ENCODE data around the gene CMPK1. TPM values are rescaled to one million over a fixed set of nuclear protein-coding genes. Genes with fewer than 3 reads are reported as not detected.

Gene CMPK1
- total and polyA plus RNA-seq, 2 donors (not counting 3 experiments of a cell fraction or from before 2014, with no cell fraction given) = 16.4 to 79.6 TPM

DNA sequence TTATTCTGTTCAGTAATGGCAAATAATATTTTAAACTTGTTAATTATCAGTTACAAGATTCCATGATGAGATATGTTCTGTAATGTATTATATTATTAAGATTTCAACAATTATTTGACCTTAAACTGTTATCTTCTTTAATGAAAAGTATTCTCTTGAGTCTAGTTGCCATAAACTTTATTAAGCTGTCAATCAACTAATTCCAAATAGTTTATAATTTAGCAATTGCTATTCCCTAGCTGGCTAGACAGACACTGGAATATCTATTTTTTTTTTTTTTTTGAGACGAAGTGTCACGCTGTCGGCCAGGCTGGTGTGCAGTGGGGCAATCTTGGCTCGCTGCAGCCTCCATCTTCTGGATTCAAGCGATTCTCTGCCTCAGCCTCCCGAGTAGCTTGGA is 3.8 kb downstream of the CMPK1 start:
- Histone ChIP-seq H3K4me1 (ENCODE audit: control insufficient read depth, extremely low read depth, insufficient read depth, low read length) (peaks cover 27% of the 10 kb centered on the region), H3K36me3 (ENCODE audit: control insufficient read depth in 2 of 2, extremely low read depth in 1 of 2, insufficient read depth in 2 of 2, low read length in 2 of 2) (no peaks in the 10 kb centered on the region), H3K4me3 (replicated peaks in 1 of 3; ENCODE audit: insufficient read depth in 1 of 3, low read depth in 1 of 3, low read length in 3 of 3) (no peak overlapping the region), H2AFZ (ENCODE audit: low read depth, low read length) (no peak overlapping the region), H3K27me3 (ENCODE audit: control insufficient read depth in 2 of 2, insufficient read depth in 2 of 2, low read length in 2 of 2) (no peaks in the 10 kb centered on the region), H3K4me2 (ENCODE audit: insufficient read depth, low read length) (no peak overlapping the region), H3K27ac (ENCODE audit: insufficient read depth, low read depth, low read length) (no peak overlapping the region), H3K9me1 (replicated peaks; ENCODE audit: control insufficient read depth, extremely low read depth, insufficient read depth, low read length) (no peaks in the 10 kb centered on the region), H3K9ac (replicated peaks; ENCODE audit: extremely low read depth, insufficient read depth, low read length) (no peak overlapping the region), H3K9me3 (replicated peaks; ENCODE audit: control insufficient read depth, insufficient read depth, low read length) (no peaks in the 10 kb centered on the region), H4K20me1 (replicated peaks; ENCODE audit: control insufficient read depth, extremely low read depth, insufficient read depth, low read length) (no peaks in the 10 kb centered on the region), H3K79me2 (ENCODE audit: control insufficient read depth, insufficient read depth, low read length) (peaks cover 73% of the 10 kb centered on the region)
- BruUV-seq (replicated peaks) = no TSS peak
- DNase-seq (ENCODE audit: low read depth, low spot score) (no peak), FAIRE-seq (no peak)
- TF ChIP-seq, protein P1, sequence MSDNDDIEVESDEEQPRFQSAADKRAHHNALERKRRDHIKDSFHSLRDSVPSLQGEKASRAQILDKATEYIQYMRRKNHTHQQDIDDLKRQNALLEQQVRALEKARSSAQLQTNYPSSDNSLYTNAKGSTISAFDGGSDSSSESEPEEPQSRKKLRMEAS (IDR thresholded peaks at IDR 0.05; ENCODE audit: insufficient read depth, insufficient read length) = no peak
- TF ChIP-seq, protein P2, sequence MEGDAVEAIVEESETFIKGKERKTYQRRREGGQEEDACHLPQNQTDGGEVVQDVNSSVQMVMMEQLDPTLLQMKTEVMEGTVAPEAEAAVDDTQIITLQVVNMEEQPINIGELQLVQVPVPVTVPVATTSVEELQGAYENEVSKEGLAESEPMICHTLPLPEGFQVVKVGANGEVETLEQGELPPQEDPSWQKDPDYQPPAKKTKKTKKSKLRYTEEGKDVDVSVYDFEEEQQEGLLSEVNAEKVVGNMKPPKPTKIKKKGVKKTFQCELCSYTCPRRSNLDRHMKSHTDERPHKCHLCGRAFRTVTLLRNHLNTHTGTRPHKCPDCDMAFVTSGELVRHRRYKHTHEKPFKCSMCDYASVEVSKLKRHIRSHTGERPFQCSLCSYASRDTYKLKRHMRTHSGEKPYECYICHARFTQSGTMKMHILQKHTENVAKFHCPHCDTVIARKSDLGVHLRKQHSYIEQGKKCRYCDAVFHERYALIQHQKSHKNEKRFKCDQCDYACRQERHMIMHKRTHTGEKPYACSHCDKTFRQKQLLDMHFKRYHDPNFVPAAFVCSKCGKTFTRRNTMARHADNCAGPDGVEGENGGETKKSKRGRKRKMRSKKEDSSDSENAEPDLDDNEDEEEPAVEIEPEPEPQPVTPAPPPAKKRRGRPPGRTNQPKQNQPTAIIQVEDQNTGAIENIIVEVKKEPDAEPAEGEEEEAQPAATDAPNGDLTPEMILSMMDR (IDR thresholded peaks at IDR 0.05; ENCODE audit: extremely low read depth in 1 of 2, insufficient read depth in 1 of 2, low read depth in 1 of 2, low read length in 2 of 2) = no peak
- no peak for TF ChIP-seq POLR2AphosphoS5 (IDR thresholded peaks at IDR 0.05; ENCODE audit: insufficient read depth, low read depth, low read length)
- no peak for TF ChIP-seq GATA2 (IDR thresholded peaks at IDR 0.05; ENCODE audit: insufficient read depth, insufficient read length, low read depth, low read length)
- TF ChIP-seq EZH2 (IDR thresholded peaks at IDR 0.05; ENCODE audit: borderline replicate concordance, low read depth, low read length, severe bottlenecking) = no peak
- no peak for TF ChIP-seq POLR2A (IDR thresholded peaks at IDR 0.05; ENCODE audit: low read depth, low read length)
- TF ChIP-seq JUN (IDR thresholded peaks at IDR 0.05; ENCODE audit: borderline replicate concordance, insufficient read depth, insufficient read length, low read depth) = no peak
- CTCF ChIA-PET = interaction anchor here (0.7 to 1.8 kb wide), 3 partner anchors 11 to 95 kb away, joined by 3 to 5 read pairs (median 3); partner anchors contain the start of gene STIL
- intact Hi-C loops (cut with micrococcal nuclease) (loop anchor here (10.0 kb wide), 1 partner anchor 623 kb away; the partner anchor contains the start of gene EFCAB14), dilution Hi-C loops (cut with MboI; ENCODE audit: extremely low pct_ligation_motif_present, low sequenced_read_pairs) (no loop called here)
- POLR2A ChIA-PET = no interaction called here
